ENCODE measurements around the gene ZNF394. TPM values are rescaled to one million over a fixed set of nuclear protein-coding genes. Genes with fewer than 3 reads are reported as not detected.

ZNF394 gene
- total RNA-seq, 1 donor from 2014 or later = 16.8 TPM

DNA sequence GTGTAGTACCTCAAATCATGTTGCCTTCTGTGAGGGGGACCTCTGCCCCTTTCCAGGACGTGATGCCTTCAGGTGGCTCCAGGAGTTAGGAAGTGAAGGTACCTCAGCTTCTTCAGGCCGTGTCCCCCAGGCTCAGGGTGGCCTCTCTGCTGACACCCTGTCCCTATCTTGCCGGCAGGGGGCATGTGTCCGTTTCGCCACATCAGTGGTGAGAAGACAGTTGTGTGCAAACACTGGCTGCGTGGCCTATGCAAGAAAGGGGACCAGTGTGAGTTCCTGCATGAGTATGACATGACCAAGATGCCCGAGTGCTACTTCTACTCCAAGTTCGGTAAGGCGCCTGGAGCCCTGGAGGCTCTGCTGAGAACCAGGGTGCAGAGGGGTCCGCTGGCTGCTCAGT is 52.1 kb downstream of the ZNF394 start:
- DNase-seq (ENCODE audit: low spot score) = no peak
- no peak overlapping the region for H3K4me3 Mint-ChIP-seq
- no peaks in the 10 kb centered on the region for H3K4me1 ChIP-seq
- no peaks in the 10 kb centered on the region for H3K27me3 Mint-ChIP-seq (ENCODE audit: insufficient read depth, low read depth)
- H3K27ac Mint-ChIP-seq = no peak overlapping the region
- H3K27ac ChIP-seq = no peak overlapping the region
- no peaks in the 10 kb centered on the region for H3K27me3 ChIP-seq
- no peak overlapping the region for H3K9ac ChIP-seq
- H3K36me3 ChIP-seq = peaks cover 13% of the 10 kb centered on the region
- no peaks in the 10 kb centered on the region for H3K9me3 ChIP-seq (ENCODE audit: low read depth)
- H3K9me3 Mint-ChIP-seq = no peaks in the 10 kb centered on the region
- H4K20me1 ChIP-seq (ENCODE audit: low read depth) = peaks cover 30% of the 10 kb centered on the region
- H3K4me3 ChIP-seq = no peak overlapping the region
- H2AFZ ChIP-seq (replicated peaks) = no peak overlapping the region
- no peaks in the 10 kb centered on the region for H3K4me1 Mint-ChIP-seq
- peaks cover 11% of the 10 kb centered on the region for H3K79me2 ChIP-seq (ENCODE audit: low read depth)
- no peak overlapping the region for H3K4me2 ChIP-seq
- TF ChIP-seq, protein P1, sequence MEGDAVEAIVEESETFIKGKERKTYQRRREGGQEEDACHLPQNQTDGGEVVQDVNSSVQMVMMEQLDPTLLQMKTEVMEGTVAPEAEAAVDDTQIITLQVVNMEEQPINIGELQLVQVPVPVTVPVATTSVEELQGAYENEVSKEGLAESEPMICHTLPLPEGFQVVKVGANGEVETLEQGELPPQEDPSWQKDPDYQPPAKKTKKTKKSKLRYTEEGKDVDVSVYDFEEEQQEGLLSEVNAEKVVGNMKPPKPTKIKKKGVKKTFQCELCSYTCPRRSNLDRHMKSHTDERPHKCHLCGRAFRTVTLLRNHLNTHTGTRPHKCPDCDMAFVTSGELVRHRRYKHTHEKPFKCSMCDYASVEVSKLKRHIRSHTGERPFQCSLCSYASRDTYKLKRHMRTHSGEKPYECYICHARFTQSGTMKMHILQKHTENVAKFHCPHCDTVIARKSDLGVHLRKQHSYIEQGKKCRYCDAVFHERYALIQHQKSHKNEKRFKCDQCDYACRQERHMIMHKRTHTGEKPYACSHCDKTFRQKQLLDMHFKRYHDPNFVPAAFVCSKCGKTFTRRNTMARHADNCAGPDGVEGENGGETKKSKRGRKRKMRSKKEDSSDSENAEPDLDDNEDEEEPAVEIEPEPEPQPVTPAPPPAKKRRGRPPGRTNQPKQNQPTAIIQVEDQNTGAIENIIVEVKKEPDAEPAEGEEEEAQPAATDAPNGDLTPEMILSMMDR (IDR thresholded peaks at IDR 0.05) = peak; percentile 6
- TF ChIP-seq EZH2 (IDR thresholded peaks at IDR 0.05) = no peak
- H3K36me3 Mint-ChIP-seq = peaks cover 27% of the 10 kb centered on the region
- peaks cover 8% of the 10 kb centered on the region for H3F3A ChIP-seq (ENCODE audit: low read depth)

DNA sequence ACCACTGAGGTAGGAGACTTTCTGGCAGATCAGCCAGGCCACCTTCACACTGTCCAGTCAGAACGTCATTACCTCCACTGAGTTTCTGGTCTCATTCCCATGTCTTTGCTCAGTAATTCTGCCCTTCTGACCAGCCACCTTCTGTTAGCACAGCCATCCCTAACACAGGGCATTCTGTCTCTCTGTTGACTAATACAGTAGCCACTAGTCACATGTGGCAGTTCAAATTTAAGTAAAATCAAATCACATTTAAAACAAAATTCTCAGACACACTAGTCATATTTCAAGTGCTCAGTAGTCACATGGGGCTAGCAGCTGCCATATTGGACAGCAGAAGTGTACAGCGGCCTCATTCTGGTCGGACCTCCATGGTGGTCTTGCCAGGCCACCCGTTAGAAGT is 54.0 kb downstream of the ZNF394 start:
- TF ChIP-seq EZH2 (IDR thresholded peaks at IDR 0.05) (no peak), EZH2phosphoT487 (IDR thresholded peaks at IDR 0.05) (no peak)
- TF ChIP-seq, protein P1 (IDR thresholded peaks at IDR 0.05) = no peak
- H3K9me3 ChIP-seq (ENCODE audit: low read depth) = no peaks in the 10 kb centered on the region
- peaks cover 8% of the 10 kb centered on the region for H3F3A ChIP-seq (ENCODE audit: low read depth)
- no peak overlapping the region for H3K9ac ChIP-seq
- H3K4me2 ChIP-seq = no peak overlapping the region
- H3K9me3 Mint-ChIP-seq = no peaks in the 10 kb centered on the region
- H3K79me2 ChIP-seq (ENCODE audit: low read depth) = peaks cover 27% of the 10 kb centered on the region
- H2AFZ ChIP-seq (replicated peaks) = no peak overlapping the region
- H3K27ac ChIP-seq = no peak overlapping the region
- no peaks in the 10 kb centered on the region for H3K27me3 ChIP-seq
- H3K4me3 ChIP-seq = no peak overlapping the region
- H3K4me3 Mint-ChIP-seq = no peak overlapping the region
- peaks cover 31% of the 10 kb centered on the region for H4K20me1 ChIP-seq (ENCODE audit: low read depth)
- H3K4me1 Mint-ChIP-seq = peaks cover 2% of the 10 kb centered on the region
- H3K27ac Mint-ChIP-seq = no peak overlapping the region
- peaks cover 32% of the 10 kb centered on the region for H3K36me3 Mint-ChIP-seq
- peaks cover 16% of the 10 kb centered on the region for H3K36me3 ChIP-seq
- no peaks in the 10 kb centered on the region for H3K27me3 Mint-ChIP-seq (ENCODE audit: insufficient read depth, low read depth)
- DNase-seq (ENCODE audit: low spot score) = no peak
- H3K4me1 ChIP-seq = no peaks in the 10 kb centered on the region

Other genes starting within 250 kb of the ZNF394 start
- not detected in 2 replicates for gene MYH16, start 227.4 kb downstream of the ZNF394 start, total RNA-seq (ENCODE audit: low replicate concordance)
- 143 and 154 TPM in 2 replicates for gene ARPC1A, start 174.4 kb downstream of the ZNF394 start, total RNA-seq (ENCODE audit: low replicate concordance)
- 23.6 and 50.5 TPM in 2 replicates for gene ARPC1B, start 125.6 kb downstream of the ZNF394 start, total RNA-seq (ENCODE audit: low replicate concordance)
- 136 and 170 TPM in 2 replicates for gene PDAP1, start 91.7 kb downstream of the ZNF394 start, total RNA-seq (ENCODE audit: low replicate concordance)
- gene BUD31, start 91.3 kb downstream of the ZNF394 start, total RNA-seq (ENCODE audit: low replicate concordance) = 59.7 and 98.2 TPM in 2 replicates
- 8.3 and 10.5 TPM in 2 replicates for gene PTCD1, start 61.5 kb downstream of the ZNF394 start, total RNA-seq (ENCODE audit: low replicate concordance)
- gene CPSF4, start 61.3 kb downstream of the ZNF394 start, total RNA-seq (ENCODE audit: low replicate concordance) = 72.1 and 120 TPM in 2 replicates
- 2,754 and 3,838 TPM in 2 replicates for gene ATP5MF, start 34.1 kb downstream of the ZNF394 start, total RNA-seq (ENCODE audit: low replicate concordance)
- 18.7 and 20.2 TPM in 2 replicates for gene ZNF789, start 27.4 kb downstream of the ZNF394 start, total RNA-seq (ENCODE audit: low replicate concordance)
- 19.6 and 23.3 TPM in 2 replicates for gene ZKSCAN5, start 4.4 kb upstream of the ZNF394 start, total RNA-seq (ENCODE audit: low replicate concordance)
- 14.7 and 21.1 TPM in 2 replicates for gene FAM200A, start 51.8 kb upstream of the ZNF394 start, total RNA-seq (ENCODE audit: low replicate concordance)
- 59.3 and 66.3 TPM in 2 replicates for gene ZNF655, start 58.4 kb upstream of the ZNF394 start, total RNA-seq (ENCODE audit: low replicate concordance)
- 0.53 TPM in 1 of 2 replicates, not detected in the other for gene TMEM225B, start 98.0 kb upstream of the ZNF394 start, total RNA-seq (ENCODE audit: low replicate concordance)
- gene ZSCAN25, start 116.7 kb upstream of the ZNF394 start, total RNA-seq (ENCODE audit: low replicate concordance) = 8.7 and 13.3 TPM in 2 replicates
- gene CYP3A5, start 179.7 kb upstream of the ZNF394 start, total RNA-seq (ENCODE audit: low replicate concordance) = not detected in 2 replicates
- gene CYP3A7, start 234.9 kb upstream of the ZNF394 start, total RNA-seq (ENCODE audit: low replicate concordance) = not detected in 2 replicates